Ishikawa (cell line): Measurements from ENCODE around the gene RNF213.

Source experiments
- CEBPB ChIP-seq: IDR thresholded peaks from 2 replicates; pipeline ENCODE4 v1.6.1; 2012
- CREB1 ChIP-seq: IDR thresholded peaks from 2 replicates; pipeline ENCODE4 v1.6.1; 2012; ENCODE audit warnings: low read depth
- EP300 ChIP-seq: IDR thresholded peaks from 2 replicates; pipeline ENCODE4 v1.6.1; 2012; ENCODE audit warnings: borderline replicate concordance
- FOXM1 ChIP-seq: IDR thresholded peaks from 2 replicates; pipeline ENCODE4 v1.6.1; 2012; ENCODE audit warnings: low read depth, borderline replicate concordance
- RAD21 ChIP-seq: IDR thresholded peaks from 2 replicates; pipeline ENCODE4 v1.6.1; 2012; ENCODE audit warnings: low read depth
- TAF1 ChIP-seq: IDR thresholded peaks from 2 replicates; pipeline ENCODE4 v1.6.1; 2012; ENCODE audit warnings: low read depth, mild to moderate bottlenecking
- TCF12 ChIP-seq: IDR thresholded peaks from 2 replicates; pipeline ENCODE4 v1.6.1; 2012; ENCODE audit warnings: low read depth
- TEAD4 ChIP-seq: IDR thresholded peaks from 2 replicates; pipeline ENCODE4 v1.6.1; 2012
- YY1 ChIP-seq: IDR thresholded peaks from 2 replicates; pipeline ENCODE4 v1.6.1; 2012; ENCODE audit warnings: low read depth
- ZBTB7A ChIP-seq: IDR thresholded peaks from 2 replicates; pipeline ENCODE4 v1.6.1; 2012; ENCODE audit warnings: low read depth
- TF ChIP-seq, protein P1 (sequence below): IDR thresholded peaks from 2 replicates; pipeline ENCODE4 v1.6.1; 2012
- TF ChIP-seq, protein P2 (sequence below): IDR thresholded peaks from 2 replicates; pipeline ENCODE4 v1.6.1; 2012; ENCODE audit warnings: low read depth, mild to moderate bottlenecking

DNA sequence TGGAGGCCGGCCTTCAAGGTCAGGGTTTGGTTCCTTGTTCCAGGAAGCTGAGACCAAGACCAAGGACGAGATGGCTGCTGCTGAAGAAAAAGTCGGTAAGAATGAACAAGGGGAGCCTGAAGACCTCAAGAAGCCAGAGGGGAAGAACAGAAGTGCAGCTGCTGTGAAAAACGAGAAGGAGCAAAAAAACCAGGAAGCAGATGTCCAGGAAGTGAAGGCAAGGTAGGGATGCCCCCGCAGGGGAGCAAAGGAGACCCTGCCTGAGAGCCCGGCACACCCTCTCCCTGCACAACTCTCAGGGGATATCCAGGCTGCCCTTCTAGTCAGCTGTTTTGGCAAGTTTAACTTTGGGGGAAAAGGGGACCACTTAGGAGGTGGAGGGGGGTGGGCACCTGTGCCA, 29.0 kb downstream of the RNF213 start:
- TF ChIP-seq RAD21: no peak
- TF ChIP-seq TEAD4: no peak
- TF ChIP-seq CREB1: no peak
- TF ChIP-seq, protein P1, sequence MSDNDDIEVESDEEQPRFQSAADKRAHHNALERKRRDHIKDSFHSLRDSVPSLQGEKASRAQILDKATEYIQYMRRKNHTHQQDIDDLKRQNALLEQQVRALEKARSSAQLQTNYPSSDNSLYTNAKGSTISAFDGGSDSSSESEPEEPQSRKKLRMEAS: no peak
- TF ChIP-seq EP300: no peak
- TF ChIP-seq FOXM1: no peak
- TF ChIP-seq YY1: no peak
- no peak for TF ChIP-seq CEBPB
- TF ChIP-seq TCF12: no peak
- TF ChIP-seq, protein P2, sequence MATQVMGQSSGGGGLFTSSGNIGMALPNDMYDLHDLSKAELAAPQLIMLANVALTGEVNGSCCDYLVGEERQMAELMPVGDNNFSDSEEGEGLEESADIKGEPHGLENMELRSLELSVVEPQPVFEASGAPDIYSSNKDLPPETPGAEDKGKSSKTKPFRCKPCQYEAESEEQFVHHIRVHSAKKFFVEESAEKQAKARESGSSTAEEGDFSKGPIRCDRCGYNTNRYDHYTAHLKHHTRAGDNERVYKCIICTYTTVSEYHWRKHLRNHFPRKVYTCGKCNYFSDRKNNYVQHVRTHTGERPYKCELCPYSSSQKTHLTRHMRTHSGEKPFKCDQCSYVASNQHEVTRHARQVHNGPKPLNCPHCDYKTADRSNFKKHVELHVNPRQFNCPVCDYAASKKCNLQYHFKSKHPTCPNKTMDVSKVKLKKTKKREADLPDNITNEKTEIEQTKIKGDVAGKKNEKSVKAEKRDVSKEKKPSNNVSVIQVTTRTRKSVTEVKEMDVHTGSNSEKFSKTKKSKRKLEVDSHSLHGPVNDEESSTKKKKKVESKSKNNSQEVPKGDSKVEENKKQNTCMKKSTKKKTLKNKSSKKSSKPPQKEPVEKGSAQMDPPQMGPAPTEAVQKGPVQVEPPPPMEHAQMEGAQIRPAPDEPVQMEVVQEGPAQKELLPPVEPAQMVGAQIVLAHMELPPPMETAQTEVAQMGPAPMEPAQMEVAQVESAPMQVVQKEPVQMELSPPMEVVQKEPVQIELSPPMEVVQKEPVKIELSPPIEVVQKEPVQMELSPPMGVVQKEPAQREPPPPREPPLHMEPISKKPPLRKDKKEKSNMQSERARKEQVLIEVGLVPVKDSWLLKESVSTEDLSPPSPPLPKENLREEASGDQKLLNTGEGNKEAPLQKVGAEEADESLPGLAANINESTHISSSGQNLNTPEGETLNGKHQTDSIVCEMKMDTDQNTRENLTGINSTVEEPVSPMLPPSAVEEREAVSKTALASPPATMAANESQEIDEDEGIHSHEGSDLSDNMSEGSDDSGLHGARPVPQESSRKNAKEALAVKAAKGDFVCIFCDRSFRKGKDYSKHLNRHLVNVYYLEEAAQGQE: no peak
- no peak for TF ChIP-seq TAF1
- TF ChIP-seq ZBTB7A: no peak
